GM18909 (cell line): ENCODE measurements around the gene RPS27L.

Experiments
- ATAC-seq: cut with Tn5 transposase; IDR thresholded peaks from one replicate; pipeline ENCODE4 v1.9.1; 2021; ENCODE audit warnings: mild to moderate bottlenecking; ENCODE audit not compliant: unreplicated experiment, poor library complexity

Gene RPS27L

GRCh38 chr15:63157118-63157843 is at the start of gene RPS27L:
Gene RPS27L (minus strand): TSS chr15:63157477. CDS start chr15:63157405, 72 bp downstream.
- ATAC-seq: peak; percentile 91

GRCh38 chr15:63206079-63206478 is 48.8 kb upstream of the RPS27L start:
- ATAC-seq: no peak

DNA sequence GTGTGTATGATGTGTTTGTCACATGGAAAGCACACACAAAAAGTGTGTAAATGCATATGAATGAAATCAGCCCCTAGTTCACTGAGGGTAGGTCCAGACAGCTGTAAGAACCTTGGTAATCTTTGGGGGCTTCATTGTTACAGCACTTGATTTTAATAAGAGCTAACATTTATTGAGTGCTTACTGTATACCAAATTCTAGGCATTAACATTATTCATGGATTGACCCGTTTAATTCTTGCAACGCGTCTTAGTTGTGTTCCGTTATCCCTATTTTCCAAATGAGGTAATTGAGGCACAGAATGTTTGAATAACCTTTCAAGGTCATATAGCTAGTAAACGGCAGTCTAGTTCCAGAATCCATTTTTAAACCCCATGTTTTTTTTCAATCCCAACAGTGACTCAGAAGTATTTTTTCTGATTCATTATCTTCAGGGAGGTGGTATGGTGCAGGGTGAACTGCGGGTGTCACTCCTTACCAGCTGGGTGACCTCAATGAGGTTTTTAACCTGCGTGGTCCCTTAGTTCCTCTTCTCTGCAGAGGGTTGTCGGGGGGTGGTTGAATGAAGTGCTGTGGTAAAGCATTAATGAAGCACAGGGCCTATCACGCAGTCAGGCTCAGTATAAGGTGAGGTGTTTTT is 46.3 kb upstream of the RPS27L start:
- no peak for ATAC-seq

- no peak for ATAC-seq
Observed at GRCh38 chr15:63202861-63203260, 45.6 kb upstream of the RPS27L start.

DNA sequence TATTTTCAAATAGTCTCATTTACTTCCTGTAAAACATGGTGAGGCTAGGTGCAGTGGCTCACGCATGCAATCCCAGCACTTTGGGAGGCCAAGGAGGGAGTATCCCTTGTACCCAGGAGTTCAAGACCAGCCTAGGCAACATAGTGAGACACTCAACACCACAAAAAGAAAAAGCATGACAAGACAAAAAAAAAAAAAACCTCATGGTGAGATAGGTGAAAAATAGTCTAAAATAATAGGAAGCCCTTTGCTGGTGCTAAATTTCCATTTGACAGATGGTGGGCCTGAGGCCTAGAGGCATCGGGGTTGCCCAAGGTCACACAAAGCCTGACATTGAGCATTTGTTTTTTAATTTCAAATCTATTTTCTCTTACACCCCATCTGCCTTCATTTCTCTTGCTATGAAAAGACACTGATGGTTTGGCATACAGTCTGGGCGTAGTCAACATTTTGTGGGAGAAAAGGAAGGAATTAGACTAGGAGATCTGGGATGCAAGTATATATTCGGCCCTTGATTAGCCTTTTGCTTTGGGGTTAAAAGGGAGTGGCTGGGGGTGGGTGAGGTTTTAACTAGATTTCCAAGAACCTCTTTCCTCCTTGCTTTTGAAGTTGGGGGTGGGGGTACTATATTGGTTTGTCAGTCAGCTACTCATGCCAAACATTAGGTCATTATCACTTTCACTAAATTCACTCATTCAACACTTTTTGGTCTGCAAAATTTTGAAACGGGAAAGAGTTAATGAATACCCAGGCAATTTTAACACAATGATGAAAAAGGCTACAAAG is 43.4 kb upstream of the RPS27L start:
- no peak for ATAC-seq

DNA sequence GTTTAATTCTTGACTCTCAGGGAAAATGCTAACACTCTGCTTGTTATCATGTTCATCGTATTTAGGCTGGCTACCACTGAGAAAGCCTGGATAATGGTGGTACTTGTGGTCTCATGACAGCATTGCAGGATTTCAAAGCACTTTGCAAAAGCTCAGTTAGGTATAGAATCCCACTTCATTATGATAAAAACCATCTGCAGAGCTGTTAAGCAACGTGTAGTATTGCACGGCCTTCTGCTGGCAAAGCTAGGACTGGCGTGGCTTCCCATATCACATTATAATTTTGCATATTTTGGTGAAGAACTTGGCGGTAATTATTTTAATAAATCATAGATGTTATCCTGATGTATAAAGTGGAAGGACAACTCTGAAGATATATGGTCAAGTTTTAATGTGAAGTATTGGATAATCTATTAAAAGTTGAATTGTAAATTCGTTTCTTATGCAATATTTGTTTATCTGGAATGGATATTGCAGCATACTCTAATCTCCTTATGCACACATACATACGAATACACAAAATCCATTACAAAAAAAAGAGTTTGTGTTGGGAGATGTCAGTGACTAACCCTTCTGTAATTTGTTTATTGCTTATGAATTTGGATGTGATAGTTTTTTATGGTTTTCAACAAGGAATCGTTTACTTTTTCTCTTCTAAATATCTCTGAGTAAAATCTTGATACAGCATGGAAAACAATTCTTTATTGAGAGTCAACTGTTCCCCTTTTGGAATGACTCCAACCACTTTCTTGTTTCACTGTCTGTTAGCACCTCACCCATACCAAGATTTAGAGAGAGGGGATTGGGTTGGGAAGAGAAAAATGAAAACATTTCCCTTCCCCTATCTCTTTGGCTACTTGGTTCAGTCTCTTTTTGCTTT is 41.3 kb upstream of the RPS27L start:
- ATAC-seq: no peak

DNA sequence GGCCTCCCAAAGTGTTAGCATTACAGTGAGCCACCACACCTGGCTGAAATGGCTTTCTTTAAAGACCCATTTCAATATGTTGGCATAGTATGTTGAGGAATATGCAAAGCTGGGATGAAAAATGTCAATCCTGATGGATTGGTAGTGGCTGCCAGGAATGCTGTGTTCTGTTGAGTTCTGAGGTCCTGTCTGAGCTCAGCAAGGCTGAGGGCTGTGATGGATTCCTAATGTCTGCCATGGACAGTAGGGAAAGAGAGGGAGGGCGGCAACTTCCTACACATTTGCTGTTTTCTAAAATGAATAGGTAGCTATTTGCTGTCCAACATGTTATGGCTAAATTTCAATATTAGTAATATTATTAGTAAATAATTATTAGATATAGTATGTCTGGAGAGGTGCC is 40.3 kb upstream of the RPS27L start:
- no peak for ATAC-seq

- ATAC-seq: no peak
Observed at GRCh38 chr15:63196842-63197241, 39.6 kb upstream of the RPS27L start.

GRCh38 chr15:63195569-63196015 is 38.3 kb upstream of the RPS27L start:
- no peak for ATAC-seq

DNA sequence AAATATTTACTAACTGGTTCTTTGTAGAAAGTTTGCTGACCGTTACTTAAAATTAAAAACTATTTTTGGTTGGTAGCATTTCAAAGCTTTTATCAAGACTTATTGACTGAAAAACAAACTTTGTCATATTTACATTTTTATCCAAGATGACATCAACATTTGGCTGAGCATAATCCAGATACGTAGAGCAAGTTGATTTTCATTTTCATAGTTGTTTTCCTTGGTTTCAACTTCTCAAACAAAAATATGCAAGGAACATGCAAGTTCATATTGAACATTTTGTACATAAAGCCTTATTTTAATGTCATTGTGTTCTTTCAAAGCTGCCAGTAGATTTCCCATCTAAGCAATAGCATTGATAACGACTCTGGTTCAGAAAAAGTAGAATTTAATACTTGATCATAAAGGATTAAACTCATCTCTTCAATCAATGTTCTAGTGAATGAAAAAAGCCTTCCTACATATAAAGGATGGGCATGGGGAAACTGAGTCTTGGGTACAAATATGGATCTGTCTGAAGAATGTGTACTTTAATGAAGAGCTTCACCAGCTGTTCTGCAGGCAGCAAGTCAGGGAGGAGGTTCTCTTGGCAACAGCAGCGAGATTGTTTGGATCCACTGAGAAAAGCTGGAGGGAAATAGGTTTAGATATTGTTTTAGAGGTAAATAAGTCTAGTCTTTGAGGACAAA is 37.7 kb upstream of the RPS27L start:
- no peak for ATAC-seq

GRCh38 chr15:63194302-63194701 is 37.0 kb upstream of the RPS27L start:
- ATAC-seq: no peak

DNA sequence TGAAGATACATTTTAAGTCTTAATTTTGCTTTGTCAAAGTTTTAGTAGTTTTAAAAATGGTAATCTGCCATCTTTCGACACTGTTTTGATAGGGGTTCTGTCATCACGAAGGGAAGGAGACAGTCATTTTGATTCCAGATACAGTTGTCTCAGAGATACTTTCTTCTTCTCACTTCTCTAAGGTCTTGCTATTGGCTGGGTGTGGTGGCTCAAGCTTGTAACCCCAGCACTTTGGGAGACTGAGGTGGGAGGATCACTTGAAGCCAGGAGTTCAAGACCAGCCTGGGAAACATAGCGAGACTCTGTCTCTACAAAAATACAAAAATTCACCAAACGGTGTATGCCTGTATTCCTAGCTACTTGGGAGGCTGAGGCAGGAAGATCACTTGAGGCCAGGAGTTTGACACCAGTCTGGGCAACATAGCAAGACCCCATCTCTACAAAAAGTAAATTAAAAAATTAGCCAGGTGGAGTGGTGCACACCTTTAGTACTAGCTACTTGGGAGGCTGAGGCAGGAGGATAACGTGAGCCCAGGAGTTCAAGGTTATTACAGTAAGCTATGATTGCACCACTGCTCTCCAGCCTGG is 35.4 kb upstream of the RPS27L start:
- no peak for ATAC-seq

- ATAC-seq: no peak
Observed at GRCh38 chr15:63191895-63192618, 34.8 kb upstream of the RPS27L start.

DNA sequence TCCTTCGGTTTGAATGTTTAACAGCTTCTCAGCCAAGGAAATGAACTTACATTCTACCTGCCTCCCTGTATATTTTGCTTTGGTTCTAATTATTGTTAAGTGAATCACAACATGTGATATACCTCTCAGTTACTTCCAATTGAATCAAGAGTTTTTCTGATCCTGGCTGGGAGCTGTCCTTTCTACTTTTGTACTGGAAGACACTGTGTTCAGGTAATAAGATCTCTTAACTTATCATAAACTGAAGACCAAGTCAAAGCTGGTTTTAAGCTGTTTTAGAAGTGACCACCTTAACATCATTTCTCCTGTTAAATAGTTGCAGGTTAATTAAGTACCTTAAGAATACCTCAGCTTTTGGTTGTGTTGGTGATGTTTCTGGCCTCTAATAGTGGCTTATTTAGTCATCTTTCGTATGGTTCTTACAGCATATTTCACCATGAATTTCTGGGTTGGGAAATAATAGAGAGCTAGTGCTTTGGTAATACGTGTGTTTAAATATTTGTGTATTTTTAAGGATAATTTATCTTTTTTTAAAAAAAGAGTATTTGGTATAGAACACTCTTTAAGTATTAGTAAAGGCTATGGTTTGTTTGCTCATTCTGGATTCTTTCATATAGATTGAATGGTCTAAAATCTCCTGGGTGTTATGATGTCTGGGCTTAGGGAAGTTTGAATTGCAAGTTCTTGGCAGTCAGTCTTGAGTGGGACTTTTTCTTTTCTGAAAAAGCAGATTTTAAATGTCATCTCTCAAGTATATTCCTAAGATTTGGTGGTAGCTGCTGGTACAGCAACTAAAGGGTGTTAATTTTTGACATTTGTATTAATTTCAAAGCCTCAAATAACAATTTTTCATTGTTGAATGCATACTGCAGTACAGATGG is 33.7 kb upstream of the RPS27L start:
- no peak for ATAC-seq

DNA sequence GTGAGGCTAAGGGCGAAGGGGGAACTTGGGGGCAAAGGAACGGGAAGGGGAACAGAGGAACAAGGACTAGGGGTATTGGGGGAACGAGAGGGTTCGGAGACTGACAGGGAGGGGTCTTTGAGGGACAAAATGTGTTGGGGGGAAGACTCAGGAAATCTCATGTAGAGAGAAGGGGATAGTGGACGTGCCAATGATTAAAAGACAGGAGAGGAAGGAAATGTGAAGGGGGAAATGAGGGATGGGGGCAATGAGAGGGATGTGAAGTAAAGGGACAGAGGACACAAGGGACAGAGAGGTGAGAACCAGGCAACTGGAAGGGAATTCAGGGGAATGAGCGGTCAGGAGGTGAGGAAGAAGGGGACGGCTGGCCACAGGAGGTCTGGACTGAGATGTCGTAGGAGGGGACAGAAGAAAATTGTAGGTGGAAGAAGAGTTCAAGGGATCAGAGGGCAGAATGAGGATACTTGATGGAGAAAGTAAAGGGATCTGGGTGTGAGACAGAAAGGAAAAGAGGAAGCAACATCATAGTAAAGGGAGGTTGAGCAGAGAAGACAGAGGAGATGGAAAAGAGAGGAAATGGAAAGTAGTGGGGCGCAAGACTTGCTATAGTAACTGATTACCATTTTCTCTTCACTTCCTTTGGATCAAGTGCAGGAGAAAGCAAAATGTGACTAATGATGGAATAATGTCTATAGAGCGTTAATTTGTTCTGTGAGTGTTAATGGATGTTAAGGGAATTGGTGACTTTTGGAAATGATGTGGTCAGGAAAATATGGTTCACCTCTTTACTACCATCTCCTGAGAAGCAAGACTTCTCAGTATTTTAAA is 32.9 kb upstream of the RPS27L start:
- ATAC-seq: no peak

- peak; percentile 86 for ATAC-seq
Observed at GRCh38 chr15:63188926-63189871, 31.9 kb upstream of the RPS27L start, which contains the start of gene RAB8B. Gene RAB8B (plus strand): TSS chr15:63189606. CDS start chr15:63189625, 19 bp downstream.
